NB4 (cell line): ENCODE results near the gene FBXO21.

Source experiments
- DNase-seq: peaks from one replicate; pipeline ENCODE4 v3.0.0; 2010; ENCODE audit warnings: low read depth
- H3K4me3 ChIP-seq: one replicate; pipeline ENCODE4 v1.5.1; 2011; ENCODE audit warnings: mild to moderate bottlenecking, low read depth, low read length, moderate library complexity
- MYC ChIP-seq: IDR thresholded peaks from 2 replicates; pipeline ENCODE4 v1.6.1; 2011; ENCODE audit warnings: low read depth, low read length
- POLR2A ChIP-seq: IDR thresholded peaks from 2 replicates; pipeline ENCODE4 v1.6.1; 2011; ENCODE audit warnings: mild to moderate bottlenecking; ENCODE audit not compliant: insufficient read length; ENCODE audit errors: extremely low read depth
- TF ChIP-seq, protein P1 (sequence below): IDR thresholded peaks from 2 replicates; pipeline ENCODE4 v1.6.1; 2011; ENCODE audit warnings: low read depth, low read length
- TF ChIP-seq, protein P2 (sequence below): IDR thresholded peaks from one replicate; pipeline ENCODE4 v1.5.1; 2012; ENCODE audit warnings: low read depth, low read length

The FBXO21 gene

DNA sequence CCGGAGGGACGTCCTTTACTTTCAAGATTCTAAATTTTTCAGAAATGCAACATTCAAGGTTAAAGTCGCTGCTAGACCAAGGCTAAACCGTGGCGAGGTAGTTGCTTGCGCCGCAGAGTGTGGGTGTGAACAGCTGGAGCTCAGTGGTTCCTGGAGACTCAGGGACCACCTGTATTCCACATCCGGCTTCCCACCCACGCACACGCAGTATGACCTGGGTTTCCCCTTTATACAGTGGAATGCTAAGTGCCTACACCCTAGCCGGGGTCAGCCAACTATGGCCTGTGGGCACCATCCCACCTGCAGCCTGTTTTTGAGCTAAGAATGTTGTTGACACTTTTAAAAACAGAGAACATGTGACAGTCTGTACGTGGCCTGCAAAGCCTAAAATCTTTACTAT is 48.2 kb downstream of the FBXO21 start:
- no peak for DNase-seq
- TF ChIP-seq, protein P1, sequence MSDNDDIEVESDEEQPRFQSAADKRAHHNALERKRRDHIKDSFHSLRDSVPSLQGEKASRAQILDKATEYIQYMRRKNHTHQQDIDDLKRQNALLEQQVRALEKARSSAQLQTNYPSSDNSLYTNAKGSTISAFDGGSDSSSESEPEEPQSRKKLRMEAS, result no peak
- TF ChIP-seq MYC, result no peak
- TF ChIP-seq POLR2A, result no peak
- H3K4me3 ChIP-seq, result no peak overlapping the region

DNA sequence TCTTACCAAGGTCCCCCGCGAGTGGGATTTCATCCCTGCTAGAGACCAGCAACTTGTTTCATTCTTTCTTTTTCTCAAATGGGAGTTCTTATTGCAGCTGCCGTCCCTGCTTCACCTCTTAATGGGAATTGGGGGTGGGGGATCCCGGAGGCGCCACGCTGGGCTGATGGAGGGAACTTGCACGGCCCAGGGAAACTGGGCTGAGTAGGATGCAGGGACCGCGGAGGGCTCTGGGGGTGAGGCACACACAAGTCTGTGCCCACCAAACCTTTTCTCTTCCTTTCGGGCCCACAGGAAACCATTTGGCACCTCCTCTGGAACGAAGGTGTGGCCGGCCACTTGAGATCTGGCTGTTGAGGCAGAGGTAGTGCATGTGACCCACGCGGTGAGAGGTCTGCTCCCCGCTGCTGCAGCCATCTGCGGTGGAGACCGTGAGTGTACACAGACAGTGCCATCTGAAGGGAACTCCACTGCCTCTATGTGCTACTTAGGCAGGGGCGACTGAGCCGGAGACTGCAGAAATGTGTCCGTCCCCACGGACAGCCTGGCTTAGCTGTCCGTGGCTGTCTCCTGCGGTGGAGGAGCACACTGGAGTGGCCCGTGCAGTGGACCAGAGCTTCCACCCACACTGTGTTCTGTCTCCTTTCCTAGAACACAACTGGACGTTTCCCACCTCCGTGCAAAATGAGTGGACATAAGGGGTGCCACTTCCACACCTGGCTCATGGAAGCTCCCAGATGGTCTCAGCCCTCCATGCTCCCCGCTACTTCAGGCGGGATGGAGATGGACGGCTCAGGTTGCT is 49.0 kb downstream of the FBXO21 start:
- no peak overlapping the region for H3K4me3 ChIP-seq
- TF ChIP-seq, protein P1, result no peak
- TF ChIP-seq, protein P2, sequence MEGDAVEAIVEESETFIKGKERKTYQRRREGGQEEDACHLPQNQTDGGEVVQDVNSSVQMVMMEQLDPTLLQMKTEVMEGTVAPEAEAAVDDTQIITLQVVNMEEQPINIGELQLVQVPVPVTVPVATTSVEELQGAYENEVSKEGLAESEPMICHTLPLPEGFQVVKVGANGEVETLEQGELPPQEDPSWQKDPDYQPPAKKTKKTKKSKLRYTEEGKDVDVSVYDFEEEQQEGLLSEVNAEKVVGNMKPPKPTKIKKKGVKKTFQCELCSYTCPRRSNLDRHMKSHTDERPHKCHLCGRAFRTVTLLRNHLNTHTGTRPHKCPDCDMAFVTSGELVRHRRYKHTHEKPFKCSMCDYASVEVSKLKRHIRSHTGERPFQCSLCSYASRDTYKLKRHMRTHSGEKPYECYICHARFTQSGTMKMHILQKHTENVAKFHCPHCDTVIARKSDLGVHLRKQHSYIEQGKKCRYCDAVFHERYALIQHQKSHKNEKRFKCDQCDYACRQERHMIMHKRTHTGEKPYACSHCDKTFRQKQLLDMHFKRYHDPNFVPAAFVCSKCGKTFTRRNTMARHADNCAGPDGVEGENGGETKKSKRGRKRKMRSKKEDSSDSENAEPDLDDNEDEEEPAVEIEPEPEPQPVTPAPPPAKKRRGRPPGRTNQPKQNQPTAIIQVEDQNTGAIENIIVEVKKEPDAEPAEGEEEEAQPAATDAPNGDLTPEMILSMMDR, result no peak
- TF ChIP-seq MYC (no peak), POLR2A (no peak)
- DNase-seq, result no peak

DNA sequence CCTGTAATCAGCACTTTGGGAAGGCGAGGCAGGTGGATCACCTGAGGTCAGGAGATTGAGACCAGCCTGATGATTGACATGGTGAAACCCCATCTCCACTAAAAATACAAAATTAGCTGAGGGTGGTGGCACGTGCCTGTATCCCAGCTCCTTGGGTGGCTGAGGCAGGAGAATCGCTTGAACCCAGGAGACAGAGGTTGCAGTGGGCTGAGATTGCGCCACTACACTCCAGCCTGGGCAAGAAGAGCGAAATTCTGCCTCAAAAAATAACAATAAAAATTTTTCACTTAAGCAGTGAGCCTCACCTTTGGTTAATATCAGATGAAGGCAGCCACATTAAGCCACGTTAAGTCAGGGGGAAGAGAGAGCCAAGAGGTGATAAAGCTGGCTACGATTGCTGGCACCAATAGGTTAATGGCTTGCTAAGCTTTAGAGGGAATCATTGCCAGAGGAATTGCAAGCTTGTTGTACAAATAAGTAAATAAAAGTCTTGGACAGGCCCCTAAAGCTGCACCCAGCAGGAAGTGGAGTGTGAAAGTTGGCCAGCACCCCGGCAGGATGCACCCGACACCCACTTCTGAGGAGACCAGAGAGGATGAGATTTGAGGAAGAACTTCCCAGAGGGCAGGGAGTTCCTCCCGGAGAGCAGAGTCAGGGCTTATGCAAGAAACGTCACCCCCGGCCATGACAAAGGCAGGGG is 49.7 kb downstream of the FBXO21 start:
- no peak overlapping the region for H3K4me3 ChIP-seq
- no peak for DNase-seq
- no peak for TF ChIP-seq POLR2A
- TF ChIP-seq, protein P1, result no peak
- TF ChIP-seq MYC, result no peak
- TF ChIP-seq, protein P2, result no peak

DNA sequence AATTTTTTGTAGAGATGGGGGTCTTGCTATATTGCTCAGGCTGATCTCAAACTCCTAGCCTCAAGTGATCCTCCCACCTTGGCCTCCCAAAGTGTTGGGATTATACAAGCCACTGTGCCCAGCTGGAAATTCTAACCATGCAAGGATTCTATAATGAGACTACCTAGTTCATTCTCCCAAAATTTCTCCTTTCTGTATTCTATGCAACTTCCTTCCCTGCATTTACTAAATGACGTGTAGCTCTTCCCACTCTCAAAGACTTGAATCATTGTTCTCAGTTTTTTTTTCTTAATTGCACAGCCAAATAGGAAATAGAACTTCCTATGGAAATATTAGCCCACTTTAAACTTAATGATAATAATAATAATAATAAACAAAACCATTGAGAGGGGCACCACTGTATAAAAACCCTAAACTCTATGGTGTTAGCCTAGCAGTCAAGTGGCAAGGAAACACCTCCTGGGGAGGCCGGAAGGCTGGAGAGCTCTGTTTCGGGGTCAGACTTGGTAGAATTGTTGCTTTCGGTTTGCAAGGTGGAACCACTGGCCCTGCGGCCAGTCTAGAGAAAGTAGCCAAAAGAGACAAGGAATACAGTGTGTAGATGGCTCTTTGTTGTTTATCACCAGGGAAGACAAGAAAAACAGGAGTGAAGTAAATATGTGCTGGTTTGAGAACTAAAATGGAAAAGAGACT is 51.1 kb downstream of the FBXO21 start:
- no peak overlapping the region for H3K4me3 ChIP-seq
- DNase-seq, result no peak
- TF ChIP-seq, protein P1, result no peak
- TF ChIP-seq POLR2A (no peak), MYC (no peak)
- TF ChIP-seq, protein P2, result no peak

DNA sequence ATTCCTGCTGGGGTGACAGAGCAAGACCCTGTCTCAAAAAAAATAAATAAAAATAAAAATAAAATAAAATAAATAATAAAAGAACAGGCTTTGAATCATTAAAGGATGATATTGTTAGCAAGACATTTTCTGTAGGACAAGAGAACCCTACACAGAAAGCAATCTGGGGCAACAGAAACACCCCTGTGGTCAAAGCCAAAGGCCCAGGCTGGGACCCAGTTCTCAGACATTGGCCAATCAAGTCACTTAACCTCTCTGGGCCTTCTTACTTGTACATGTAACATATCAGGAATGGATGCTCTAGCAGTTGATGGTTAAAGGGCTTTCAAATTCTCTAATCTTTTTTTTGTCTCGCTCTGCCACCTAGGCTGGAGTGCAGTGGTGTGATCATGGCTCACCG is 55.5 kb downstream of the FBXO21 start:
- TF ChIP-seq POLR2A (no peak), MYC (no peak)
- TF ChIP-seq, protein P1, result no peak
- TF ChIP-seq, protein P2, result no peak
- DNase-seq, result no peak
- H3K4me3 ChIP-seq, result no peak overlapping the region

DNA sequence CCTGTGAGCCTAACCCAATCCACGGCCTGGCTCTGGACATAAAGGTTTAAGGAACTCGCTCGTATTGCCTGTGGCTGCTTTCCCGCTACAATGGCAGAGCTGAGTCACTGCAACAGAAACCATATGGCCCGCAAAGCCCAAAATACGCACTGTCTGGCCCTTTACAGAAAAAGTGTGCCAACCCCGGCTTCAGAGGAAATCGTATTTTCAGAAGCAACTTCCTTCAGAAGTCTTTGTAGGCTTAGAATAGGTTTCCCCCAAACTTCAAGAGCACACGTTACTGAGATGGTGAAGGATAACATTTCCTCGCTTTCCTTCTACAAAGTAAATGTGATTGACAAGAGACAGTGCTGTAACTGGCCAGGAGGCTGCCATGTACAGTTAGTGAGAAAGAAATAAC is 56.2 kb downstream of the FBXO21 start:
- DNase-seq, result peak; percentile 89
- TF ChIP-seq, protein P2, result no peak
- TF ChIP-seq MYC, result peak; percentile 34; the same call in 1 of the 2 replicates
- TF ChIP-seq POLR2A, result no peak
- TF ChIP-seq, protein P1, result peak; percentile 61

More for the DNA sequence above, 56.2 kb downstream of the FBXO21 start:
- no peak overlapping the region for H3K4me3 ChIP-seq
